ENCODE measurements around the gene PARN.

Gene PARN, protein sequence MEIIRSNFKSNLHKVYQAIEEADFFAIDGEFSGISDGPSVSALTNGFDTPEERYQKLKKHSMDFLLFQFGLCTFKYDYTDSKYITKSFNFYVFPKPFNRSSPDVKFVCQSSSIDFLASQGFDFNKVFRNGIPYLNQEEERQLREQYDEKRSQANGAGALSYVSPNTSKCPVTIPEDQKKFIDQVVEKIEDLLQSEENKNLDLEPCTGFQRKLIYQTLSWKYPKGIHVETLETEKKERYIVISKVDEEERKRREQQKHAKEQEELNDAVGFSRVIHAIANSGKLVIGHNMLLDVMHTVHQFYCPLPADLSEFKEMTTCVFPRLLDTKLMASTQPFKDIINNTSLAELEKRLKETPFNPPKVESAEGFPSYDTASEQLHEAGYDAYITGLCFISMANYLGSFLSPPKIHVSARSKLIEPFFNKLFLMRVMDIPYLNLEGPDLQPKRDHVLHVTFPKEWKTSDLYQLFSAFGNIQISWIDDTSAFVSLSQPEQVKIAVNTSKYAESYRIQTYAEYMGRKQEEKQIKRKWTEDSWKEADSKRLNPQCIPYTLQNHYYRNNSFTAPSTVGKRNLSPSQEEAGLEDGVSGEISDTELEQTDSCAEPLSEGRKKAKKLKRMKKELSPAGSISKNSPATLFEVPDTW

DNA sequence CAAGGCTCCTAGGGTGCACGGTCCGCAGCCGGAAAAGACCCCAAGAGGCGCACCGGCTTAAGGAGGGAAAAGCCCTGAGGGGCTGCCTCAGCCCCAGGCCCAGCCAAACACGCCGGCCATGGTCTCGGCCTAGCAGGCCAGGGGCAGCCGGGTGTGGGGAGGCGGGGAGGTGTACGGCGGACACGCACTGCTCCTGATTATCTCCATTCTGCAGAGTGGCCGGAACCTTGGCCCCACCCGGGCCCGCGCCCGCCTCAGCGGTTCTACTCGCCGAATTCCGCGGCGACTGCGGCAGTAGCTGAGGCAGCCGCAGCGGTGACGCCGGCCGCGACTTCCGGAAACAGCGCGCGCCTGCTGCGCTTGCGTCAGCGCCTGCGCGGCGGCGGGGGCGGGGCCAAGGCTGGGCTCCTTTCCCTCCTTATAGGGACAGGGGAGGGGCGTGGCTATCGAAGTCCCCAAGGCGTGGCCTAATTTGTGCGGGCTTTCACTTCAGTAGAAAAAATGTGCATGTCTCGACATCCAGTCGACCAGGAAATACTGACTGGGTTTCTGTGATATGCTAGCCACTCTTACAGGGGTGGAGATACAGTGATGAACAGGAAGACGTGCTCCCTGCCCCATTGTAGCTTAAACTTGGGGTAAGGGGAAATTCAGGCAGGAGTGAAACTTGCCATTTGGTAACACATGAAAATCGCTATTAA lies at the start of gene PARN:
TSS of gene PARN (minus strand) at position 342 of the 701 bp plus-strand sequence. CDS start at position 207, 135 bp downstream.
- Histone ChIP-seq H3K36me3 (ENCODE audit: control insufficient read depth, insufficient read depth, low read length) (no peaks in the 10 kb centered on the region), H3K9me3 (ENCODE audit: control insufficient read depth, low read length) (no peaks in the 10 kb centered on the region), H3K27me3 (ENCODE audit: control insufficient read depth, insufficient read depth, low read length) (no peaks in the 10 kb centered on the region), H3K4me3 (ENCODE audit: low read length) (peak within 1 kb of the TSS; percentile 48), H3K4me1 (ENCODE audit: control insufficient read depth, insufficient read depth, low read length) (peaks cover 19% of the 10 kb centered on the region), H3K9ac (ENCODE audit: low read length) (peak within 1 kb of the TSS; percentile 94)

- no peaks in the 10 kb centered on the region for H3K4me1 ChIP-seq (ENCODE audit: control insufficient read depth, insufficient read depth, low read length)
- peaks cover 4% of the 10 kb centered on the region for H3K27me3 ChIP-seq (ENCODE audit: control insufficient read depth, insufficient read depth, low read length)
- H3K4me3 ChIP-seq (ENCODE audit: low read length): no peak overlapping the region
- H3K9ac ChIP-seq (ENCODE audit: low read length): no peak overlapping the region
- peaks cover 7% of the 10 kb centered on the region for H3K36me3 ChIP-seq (ENCODE audit: control insufficient read depth, insufficient read depth, low read length)
- H3K9me3 ChIP-seq (ENCODE audit: control insufficient read depth, low read length): no peaks in the 10 kb centered on the region
These were observed 48.9 kb upstream of the PARN start for GRCh38 chr16:14678748-14679497.

GRCh38 chr16:14677627-14678026 lies 47.6 kb upstream of the PARN start:
- no peaks in the 10 kb centered on the region for H3K9me3 ChIP-seq (ENCODE audit: control insufficient read depth, low read length)
- H3K27me3 ChIP-seq (ENCODE audit: control insufficient read depth, insufficient read depth, low read length): peaks cover 4% of the 10 kb centered on the region
- H3K4me3 ChIP-seq (ENCODE audit: low read length): no peak overlapping the region
- peaks cover 7% of the 10 kb centered on the region for H3K36me3 ChIP-seq (ENCODE audit: control insufficient read depth, insufficient read depth, low read length)
- no peak overlapping the region for H3K9ac ChIP-seq (ENCODE audit: low read length)
- peaks cover under 1% of the 10 kb centered on the region for H3K4me1 ChIP-seq (ENCODE audit: control insufficient read depth, insufficient read depth, low read length)

DNA sequence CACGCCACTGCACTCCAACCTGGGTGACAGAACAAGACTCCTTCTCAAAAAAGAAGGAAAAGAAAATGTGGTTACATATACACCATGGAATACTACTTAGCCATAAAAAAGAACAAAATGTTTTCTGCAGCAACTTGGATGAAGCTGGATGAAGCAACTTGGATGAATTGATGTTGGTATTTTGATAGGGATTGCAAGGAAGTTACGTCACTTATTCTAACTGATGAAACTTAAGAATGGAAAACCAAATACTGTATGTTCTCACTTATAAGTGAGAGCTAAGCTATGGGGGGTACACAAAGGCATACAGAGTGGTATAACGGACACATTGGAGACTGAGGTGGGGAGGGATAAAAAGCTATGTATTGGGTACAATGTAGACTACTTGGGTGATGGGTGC lies 46.6 kb upstream of the PARN start:
- H3K36me3 ChIP-seq (ENCODE audit: control insufficient read depth, insufficient read depth, low read length): peaks cover 7% of the 10 kb centered on the region

DNA sequence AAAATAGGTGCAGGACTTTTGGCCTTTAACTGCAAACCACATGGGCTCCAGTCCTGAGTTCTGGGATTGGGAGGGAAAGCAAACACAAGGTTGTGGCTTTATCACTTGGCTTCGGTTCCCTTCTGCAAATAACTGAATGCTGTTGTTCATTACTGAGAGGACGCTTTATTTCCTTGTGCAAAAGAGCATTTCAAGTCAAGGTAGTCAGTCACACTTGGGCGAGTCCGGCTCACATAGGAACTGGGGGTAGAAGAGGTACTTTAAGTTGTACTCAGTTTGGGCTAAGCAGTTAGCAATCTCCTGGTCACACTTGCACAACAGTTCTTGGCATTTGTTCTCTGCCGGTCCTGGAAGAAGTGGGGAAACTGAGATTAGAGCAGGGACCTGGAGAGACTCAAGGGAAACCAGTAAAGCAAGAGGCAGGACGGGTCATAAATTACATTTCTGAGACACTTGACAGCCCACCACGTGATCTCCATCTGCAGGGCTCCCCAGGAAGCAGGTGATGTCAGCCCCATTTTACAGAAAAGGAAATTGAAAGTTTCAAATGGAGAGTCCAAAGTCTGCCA lies 42.4 kb upstream of the PARN start:
- H3K4me3 ChIP-seq (ENCODE audit: low read length): no peak overlapping the region
- no peak overlapping the region for H3K9ac ChIP-seq (ENCODE audit: low read length)
- peaks cover 31% of the 10 kb centered on the region for H3K4me1 ChIP-seq (ENCODE audit: control insufficient read depth, insufficient read depth, low read length)

More for the DNA sequence above, 46.6 kb upstream of the PARN start:
- Histone ChIP-seq H3K4me3 (ENCODE audit: low read length) (no peak overlapping the region), H3K4me1 (ENCODE audit: control insufficient read depth, insufficient read depth, low read length) (peaks cover 9% of the 10 kb centered on the region), H3K27me3 (ENCODE audit: control insufficient read depth, insufficient read depth, low read length) (peaks cover 4% of the 10 kb centered on the region), H3K9ac (ENCODE audit: low read length) (no peak overlapping the region), H3K9me3 (ENCODE audit: control insufficient read depth, low read length) (no peaks in the 10 kb centered on the region)

DNA sequence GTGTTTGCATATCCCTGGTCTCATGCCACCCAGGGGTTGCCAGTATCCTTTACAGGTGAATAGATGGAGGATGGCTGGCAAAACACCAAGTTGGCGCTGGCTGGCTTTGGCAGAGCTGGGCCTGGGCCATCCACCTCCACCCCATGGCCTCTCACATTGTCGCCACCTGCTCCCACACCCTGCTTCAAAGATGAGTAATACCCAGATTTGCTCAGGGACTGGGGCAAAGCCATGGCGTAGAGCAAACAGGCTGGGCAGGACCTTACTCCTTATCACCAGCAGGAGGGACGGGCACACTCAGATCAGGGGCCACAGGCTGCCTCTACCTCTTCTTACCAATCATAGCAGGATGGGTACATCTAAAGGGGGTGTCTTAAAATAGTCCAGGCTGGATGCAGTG lies 39.7 kb upstream of the PARN start:
- Histone ChIP-seq H3K4me1 (ENCODE audit: control insufficient read depth, insufficient read depth, low read length) (peaks cover 35% of the 10 kb centered on the region), H3K9ac (ENCODE audit: low read length) (no peak overlapping the region), H3K27me3 (ENCODE audit: control insufficient read depth, insufficient read depth, low read length) (no peaks in the 10 kb centered on the region), H3K36me3 (ENCODE audit: control insufficient read depth, insufficient read depth, low read length) (peaks cover 7% of the 10 kb centered on the region), H3K9me3 (ENCODE audit: control insufficient read depth, low read length) (no peaks in the 10 kb centered on the region), H3K4me3 (ENCODE audit: low read length) (no peak overlapping the region)

More for the DNA sequence above, 42.4 kb upstream of the PARN start:
- Histone ChIP-seq H3K36me3 (ENCODE audit: control insufficient read depth, insufficient read depth, low read length) (peaks cover 7% of the 10 kb centered on the region), H3K9me3 (ENCODE audit: control insufficient read depth, low read length) (no peaks in the 10 kb centered on the region), H3K27me3 (ENCODE audit: control insufficient read depth, insufficient read depth, low read length) (no peaks in the 10 kb centered on the region)

GRCh38 chr16:14668556-14669223 lies 38.6 kb upstream of the PARN start:
- Histone ChIP-seq H3K4me1 (ENCODE audit: control insufficient read depth, insufficient read depth, low read length) (peaks cover 35% of the 10 kb centered on the region), H3K9ac (ENCODE audit: low read length) (no peak overlapping the region), H3K36me3 (ENCODE audit: control insufficient read depth, insufficient read depth, low read length) (peaks cover 7% of the 10 kb centered on the region)

GRCh38 chr16:14667347-14668266 lies 37.5 kb upstream of the PARN start:
- Histone ChIP-seq H3K9me3 (ENCODE audit: control insufficient read depth, low read length) (no peaks in the 10 kb centered on the region), H3K36me3 (ENCODE audit: control insufficient read depth, insufficient read depth, low read length) (peaks cover 7% of the 10 kb centered on the region), H3K4me1 (ENCODE audit: control insufficient read depth, insufficient read depth, low read length) (peaks cover 35% of the 10 kb centered on the region), H3K4me3 (ENCODE audit: low read length) (no peak overlapping the region), H3K9ac (ENCODE audit: low read length) (no peak overlapping the region), H3K27me3 (ENCODE audit: control insufficient read depth, insufficient read depth, low read length) (no peaks in the 10 kb centered on the region)

More at GRCh38 chr16:14668556-14669223, 38.6 kb upstream of the PARN start:
- Histone ChIP-seq H3K27me3 (ENCODE audit: control insufficient read depth, insufficient read depth, low read length) (no peaks in the 10 kb centered on the region), H3K9me3 (ENCODE audit: control insufficient read depth, low read length) (no peaks in the 10 kb centered on the region), H3K4me3 (ENCODE audit: low read length) (no peak overlapping the region)

DNA sequence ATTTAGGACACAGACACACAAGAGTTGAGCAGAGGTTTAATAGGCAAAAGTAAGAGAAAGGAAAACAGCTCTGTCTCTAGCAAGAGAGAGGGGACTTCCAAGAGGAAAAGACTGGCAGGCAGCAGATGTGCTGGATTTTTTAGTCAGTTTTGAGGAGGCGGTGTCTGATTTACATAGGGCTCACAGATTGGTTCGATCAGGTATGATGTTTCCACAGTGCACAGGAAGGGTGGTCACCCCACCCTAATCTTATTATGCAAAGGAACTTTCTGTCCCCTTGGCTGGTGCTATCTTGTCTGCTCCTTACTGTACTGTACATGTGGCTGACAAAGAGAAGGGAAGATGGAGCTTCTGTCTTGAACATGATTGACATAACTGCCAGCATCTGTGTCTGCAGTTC lies 28.0 kb upstream of the PARN start:
- peaks cover 23% of the 10 kb centered on the region for H3K4me1 ChIP-seq (ENCODE audit: control insufficient read depth, insufficient read depth, low read length)
- no peak overlapping the region for H3K4me3 ChIP-seq (ENCODE audit: low read length)
- no peaks in the 10 kb centered on the region for H3K9me3 ChIP-seq (ENCODE audit: control insufficient read depth, low read length)
- no peak overlapping the region for H3K9ac ChIP-seq (ENCODE audit: low read length)
- H3K36me3 ChIP-seq (ENCODE audit: control insufficient read depth, insufficient read depth, low read length): no peaks in the 10 kb centered on the region
- H3K27me3 ChIP-seq (ENCODE audit: control insufficient read depth, insufficient read depth, low read length): no peaks in the 10 kb centered on the region

DNA sequence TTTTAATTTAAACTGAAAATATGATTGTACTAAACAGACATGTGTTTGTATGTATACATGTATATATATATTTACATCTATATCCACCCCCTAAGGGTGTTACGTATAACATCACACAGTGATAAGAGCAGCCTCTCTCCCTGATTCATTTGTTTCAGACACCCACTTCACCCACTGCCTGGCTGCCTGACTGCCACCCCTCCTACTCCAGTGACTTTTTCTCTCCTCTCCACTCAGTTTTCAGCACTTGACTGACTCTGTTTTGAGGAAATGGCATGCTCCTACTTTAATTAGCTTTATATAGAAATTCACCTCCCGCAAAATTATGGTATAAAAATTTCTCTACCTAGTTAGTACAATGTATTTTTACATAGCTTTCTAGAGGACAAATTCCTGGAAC lies 22.7 kb upstream of the PARN start:
- H3K27me3 ChIP-seq (ENCODE audit: control insufficient read depth, insufficient read depth, low read length): no peaks in the 10 kb centered on the region
- H3K9ac ChIP-seq (ENCODE audit: low read length): no peak overlapping the region
- peaks cover 18% of the 10 kb centered on the region for H3K4me1 ChIP-seq (ENCODE audit: control insufficient read depth, insufficient read depth, low read length)
- H3K4me3 ChIP-seq (ENCODE audit: low read length): no peak overlapping the region
- no peaks in the 10 kb centered on the region for H3K9me3 ChIP-seq (ENCODE audit: control insufficient read depth, low read length)
- H3K36me3 ChIP-seq (ENCODE audit: control insufficient read depth, insufficient read depth, low read length): no peaks in the 10 kb centered on the region

Measured in mucosa of stomach (tissue), 1 donor.